GM12872 (cell line): Measurements from ENCODE around the gene CAPZB.
A peak's percentile ranks its signal among the peaks of the same experiment; 100 is the strongest.

Source experiments
- TF ChIP-seq, protein P1 (sequence below): IDR thresholded peaks from 3 replicates; pipeline ENCODE4 v1.5.1; 2011; ENCODE audit warnings: low read depth, mild to moderate bottlenecking, low read length, moderate library complexity; ENCODE audit not compliant: insufficient read depth

The CAPZB gene

GRCh38 chr1:19447550-19447949 lies 37.8 kb downstream of the CAPZB start:
- TF ChIP-seq, protein P1, sequence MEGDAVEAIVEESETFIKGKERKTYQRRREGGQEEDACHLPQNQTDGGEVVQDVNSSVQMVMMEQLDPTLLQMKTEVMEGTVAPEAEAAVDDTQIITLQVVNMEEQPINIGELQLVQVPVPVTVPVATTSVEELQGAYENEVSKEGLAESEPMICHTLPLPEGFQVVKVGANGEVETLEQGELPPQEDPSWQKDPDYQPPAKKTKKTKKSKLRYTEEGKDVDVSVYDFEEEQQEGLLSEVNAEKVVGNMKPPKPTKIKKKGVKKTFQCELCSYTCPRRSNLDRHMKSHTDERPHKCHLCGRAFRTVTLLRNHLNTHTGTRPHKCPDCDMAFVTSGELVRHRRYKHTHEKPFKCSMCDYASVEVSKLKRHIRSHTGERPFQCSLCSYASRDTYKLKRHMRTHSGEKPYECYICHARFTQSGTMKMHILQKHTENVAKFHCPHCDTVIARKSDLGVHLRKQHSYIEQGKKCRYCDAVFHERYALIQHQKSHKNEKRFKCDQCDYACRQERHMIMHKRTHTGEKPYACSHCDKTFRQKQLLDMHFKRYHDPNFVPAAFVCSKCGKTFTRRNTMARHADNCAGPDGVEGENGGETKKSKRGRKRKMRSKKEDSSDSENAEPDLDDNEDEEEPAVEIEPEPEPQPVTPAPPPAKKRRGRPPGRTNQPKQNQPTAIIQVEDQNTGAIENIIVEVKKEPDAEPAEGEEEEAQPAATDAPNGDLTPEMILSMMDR, result no peak

DNA sequence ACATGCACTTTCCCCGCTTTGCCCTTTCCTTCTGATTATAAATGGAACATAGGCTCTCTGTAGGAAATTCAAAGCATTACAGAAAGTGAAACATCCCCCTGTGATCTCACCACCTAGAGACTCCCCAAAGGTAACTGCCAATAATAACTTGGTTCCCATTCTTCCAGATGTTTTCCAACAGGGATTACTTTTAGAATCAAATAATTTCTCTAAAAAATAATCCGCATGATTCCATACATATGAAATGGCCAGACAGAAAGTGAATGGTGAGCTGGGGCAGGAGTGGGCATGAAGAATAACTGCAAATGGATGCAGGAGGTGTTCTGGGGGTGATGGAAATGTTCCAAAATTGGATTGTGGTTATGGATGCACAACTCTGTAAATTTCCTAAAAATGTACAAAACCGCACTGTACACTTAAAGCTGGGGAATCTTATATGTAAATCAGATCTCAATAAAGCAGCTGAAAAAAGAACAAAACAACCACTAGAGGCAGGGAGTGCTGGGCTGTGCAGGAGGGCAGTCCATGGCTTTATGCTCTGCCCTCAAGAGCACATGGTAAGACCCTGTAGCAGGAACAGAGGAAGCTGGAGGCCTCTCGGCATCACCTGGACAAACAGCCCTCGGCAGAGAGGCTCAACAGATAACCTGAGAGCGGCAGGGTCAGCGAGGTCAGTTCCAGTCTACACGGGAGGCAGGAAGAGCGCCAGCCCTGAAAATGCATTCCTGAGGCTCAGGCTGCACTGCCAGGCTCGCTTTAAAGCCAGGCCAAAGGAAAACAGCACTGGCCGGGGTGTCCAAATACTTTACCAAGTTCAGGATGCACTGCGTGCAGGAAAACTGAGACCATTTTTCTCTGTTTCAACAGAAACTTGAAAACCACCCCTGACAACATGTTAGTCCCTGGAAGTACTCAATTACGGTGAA lies 39.7 kb downstream of the CAPZB start:
- TF ChIP-seq, protein P1, result peak; percentile 41; the same call in 1 of the 3 replicates

- TF ChIP-seq, protein P1, result no peak
Measured at GRCh38 chr1:19444296-19445021, 40.9 kb downstream of the CAPZB start.

- TF ChIP-seq, protein P1, result no peak
Measured at GRCh38 chr1:19443326-19443725, 42.0 kb downstream of the CAPZB start.

DNA sequence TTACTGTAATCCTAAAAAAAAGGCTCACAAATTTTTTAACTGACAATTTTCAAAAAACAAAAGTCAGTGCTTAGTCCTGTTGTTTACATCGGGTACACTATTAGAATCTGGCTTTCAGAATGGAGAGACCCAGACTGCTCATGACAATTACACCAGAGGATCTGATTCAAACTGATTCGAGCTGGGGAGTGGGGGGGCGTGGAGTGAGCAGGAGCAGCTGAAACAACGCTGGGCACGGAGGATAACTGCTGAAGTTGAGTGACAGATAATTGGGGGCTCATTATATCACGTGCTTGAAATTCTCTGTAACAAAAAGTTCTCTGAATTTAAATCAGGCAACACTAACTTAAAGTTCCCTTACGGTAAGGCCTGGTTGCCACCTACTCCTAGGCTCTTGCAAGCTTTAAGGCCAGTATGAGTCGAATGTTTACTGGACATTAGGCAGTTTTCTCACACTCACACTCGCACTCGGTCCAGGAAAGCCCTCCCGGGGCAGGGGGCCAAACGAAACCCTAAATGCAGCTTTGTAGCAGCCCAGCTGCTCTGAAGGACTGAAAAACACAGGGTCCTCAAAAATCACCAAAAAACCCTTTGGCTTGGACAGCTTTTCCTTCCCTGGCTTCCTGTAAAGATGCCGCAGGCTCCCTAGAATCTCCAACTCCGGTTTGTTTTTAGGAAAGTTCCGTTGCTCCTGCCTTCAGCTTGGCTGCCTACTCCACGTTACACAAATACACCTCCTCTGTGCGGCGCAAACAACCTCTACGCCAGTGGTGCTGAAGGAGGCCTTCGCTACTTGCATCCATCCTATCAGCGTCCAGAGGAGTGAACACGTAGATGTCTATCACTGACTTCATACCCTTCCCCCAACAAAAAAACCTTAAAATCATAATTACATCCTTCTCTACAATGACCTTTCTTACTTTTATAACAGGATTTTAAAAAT lies 42.9 kb downstream of the CAPZB start:
- TF ChIP-seq, protein P1, result no peak

GRCh38 chr1:19441048-19441780 lies 44.1 kb downstream of the CAPZB start:
- TF ChIP-seq, protein P1, result no peak
